ENCODE data around the gene LDHAL6B. TPM values are rescaled to one million over a fixed set of nuclear protein-coding genes. Genes with fewer than 3 reads are reported as not detected.
A peak's percentile ranks its signal among the peaks of the same experiment; 100 is the strongest.

Gene LDHAL6B
- total RNA-seq, 1 experiment from 2014 or later: not detected

DNA sequence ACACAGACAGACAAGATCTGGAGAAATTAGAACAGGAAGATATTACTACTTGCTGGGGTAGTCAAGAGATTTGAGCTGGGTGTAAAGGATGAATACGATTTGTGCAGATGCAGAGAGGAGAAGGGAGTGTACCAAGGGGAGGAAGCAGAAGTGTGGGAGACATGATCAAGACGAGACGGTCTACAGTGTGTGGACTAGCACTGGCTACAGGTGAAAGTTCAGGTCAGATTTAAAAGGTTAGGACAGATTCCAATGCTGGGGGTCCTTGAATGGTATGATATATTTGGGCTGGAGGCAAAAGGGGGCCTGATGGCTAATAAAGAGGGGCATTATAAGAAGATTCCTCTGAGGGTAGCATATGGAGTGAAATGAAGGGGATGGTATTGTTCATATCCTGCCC is 12.1 kb downstream of the LDHAL6B start:
- DNase-seq (ENCODE audit: low spot score): no peak

DNA sequence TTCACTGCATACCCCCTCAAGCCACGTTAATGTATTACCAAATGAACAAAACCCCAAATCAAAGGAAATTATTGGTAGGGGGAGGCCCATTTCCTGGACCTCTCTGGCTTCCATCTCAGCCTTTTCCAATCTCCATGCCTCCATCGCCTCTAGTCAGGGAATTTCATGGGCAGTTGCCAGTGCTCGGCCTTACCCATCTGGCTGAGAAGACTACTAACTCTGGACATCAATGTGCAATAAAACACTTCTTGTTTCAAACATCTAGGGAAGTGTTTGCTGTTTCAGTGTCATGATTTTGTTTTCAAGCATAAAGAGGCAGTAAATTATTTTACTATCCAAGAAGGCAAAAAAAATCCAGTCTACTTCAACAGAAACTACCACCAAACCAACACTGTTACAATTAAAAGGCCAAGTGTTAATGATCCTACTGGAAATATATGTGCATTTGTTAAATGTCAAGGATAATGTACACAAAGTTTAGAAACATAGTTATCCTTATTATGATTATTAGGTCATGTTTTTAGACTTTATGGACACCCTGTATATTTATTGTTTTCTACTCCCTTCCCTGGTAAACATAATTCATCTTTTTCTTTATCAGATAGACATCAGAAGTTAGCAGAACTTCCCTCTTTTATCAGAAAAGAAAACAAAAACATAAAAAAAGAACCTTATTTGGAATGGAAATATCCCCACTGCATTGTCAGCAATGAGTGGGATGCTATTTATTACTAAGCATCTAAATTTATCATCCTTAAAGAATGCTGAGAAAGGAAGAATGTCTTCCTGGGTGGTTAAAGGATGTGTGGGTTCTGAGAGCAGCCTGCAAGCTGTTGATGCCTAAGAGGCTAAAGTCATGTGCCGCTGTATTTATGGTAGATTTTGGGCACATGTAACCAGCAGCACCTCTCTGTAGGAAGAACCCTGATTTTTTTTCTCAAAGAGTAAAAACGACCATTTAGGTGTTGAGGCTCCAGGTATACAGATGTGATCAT is 15.2 kb downstream of the LDHAL6B start:
- DNase-seq (ENCODE audit: low spot score): peak; percentile 21

DNA sequence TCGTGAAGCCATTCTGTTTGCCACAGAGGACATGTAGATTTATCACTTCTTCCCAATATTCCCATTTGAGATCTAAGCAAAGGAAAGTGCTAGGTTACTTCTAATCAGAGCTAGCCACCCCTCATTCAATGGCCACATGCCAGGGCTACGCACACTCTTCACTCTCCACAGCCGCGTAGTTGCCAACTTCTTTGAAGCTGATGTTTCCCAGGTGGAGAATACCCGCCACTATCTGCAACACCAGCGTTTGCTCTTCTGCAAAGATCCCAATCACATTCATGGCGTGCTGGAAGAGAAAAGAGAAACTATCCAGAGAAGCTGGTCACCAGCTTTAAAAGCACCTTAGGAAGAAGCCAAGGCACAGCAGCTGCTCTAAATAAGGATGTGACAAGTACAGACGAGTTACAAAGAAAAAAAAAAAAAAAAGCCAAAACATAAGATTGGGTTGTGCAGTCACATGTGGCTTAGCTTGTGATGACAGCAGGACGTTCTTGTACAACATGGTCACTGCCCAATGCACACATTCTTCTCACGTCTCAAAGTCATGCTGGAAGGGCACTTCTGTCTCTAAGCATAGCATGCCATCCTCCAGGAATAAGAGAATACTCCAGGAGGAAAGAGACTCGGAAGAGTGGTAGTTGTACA is 16.4 kb downstream of the LDHAL6B start:
- DNase-seq (ENCODE audit: low spot score): no peak

DNA sequence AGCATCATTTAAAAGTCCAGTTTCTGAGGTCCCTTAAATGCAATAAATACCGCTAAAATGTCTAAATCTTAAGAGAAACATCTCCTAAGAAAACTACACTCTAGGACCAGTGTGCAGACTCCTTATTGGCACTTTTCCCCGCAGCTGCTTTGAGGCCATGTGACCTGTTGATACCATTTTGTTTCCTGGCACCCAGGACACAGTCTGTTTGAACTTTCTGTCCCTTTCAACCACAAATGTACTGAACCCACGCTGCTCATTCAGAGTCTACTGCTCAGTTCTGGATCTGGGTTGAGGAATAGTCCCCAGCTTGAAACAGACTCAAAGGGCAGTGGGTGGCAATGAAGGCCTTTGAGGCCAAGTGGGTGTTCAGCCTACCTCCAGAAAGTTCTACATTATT is 17.1 kb downstream of the LDHAL6B start:
- no peak for DNase-seq (ENCODE audit: low spot score)

GRCh38 chr15:59224474-59224873 is 17.8 kb downstream of the LDHAL6B start:
- no peak for DNase-seq (ENCODE audit: low spot score)

GRCh38 chr15:59227021-59227420 is 20.4 kb downstream of the LDHAL6B start:
- no peak for DNase-seq (ENCODE audit: low spot score)

DNA sequence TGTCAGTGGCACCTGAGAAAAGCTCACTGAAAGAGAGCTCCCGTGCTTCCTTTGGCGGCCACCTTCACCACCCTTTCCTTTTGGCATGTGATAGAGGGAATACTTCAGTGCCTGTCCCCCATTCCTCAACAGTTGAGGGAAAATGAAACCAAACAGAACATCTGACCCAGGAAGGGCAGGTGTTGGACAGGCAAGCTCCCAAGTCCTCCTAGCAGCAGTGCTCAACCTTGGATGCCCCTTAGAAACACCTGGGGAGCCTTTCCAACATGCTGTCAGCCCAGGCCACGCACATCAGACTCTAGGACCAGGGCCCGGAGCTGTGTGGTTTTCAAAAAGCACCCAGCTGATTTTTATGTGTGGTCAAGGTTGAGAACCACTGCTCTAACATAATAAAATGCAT is 22.4 kb downstream of the LDHAL6B start:
- no peak for DNase-seq (ENCODE audit: low spot score)

DNA sequence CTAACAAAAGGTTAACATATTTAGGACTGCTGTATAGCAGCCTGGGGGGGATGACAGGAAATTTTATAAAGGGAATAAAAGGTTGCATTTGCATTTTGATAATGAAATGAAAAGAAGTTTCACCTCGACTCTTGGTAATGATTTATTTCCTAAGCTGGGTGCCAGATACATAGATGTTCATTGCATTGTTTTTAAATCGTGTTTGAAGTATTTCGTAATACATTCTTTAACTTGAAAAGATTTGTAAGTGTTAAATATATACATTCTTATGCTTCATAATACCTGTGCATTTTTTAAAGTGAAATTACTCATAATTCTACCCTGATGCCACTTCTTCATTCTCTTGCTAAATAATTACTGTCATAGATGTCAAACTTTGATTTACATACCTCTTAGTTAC is 22.8 kb downstream of the LDHAL6B start:
- DNase-seq (ENCODE audit: low spot score): no peak

- no peak for DNase-seq (ENCODE audit: low spot score)
These were observed 23.9 kb downstream of the LDHAL6B start for GRCh38 chr15:59230531-59231055.

GRCh38 chr15:59232476-59232875 is 25.8 kb downstream of the LDHAL6B start:
- DNase-seq (ENCODE audit: low spot score): no peak

- DNase-seq (ENCODE audit: low spot score): no peak
These were observed 29.8 kb downstream of the LDHAL6B start for GRCh38 chr15:59236394-59236793.

GRCh38 chr15:59237119-59237855 is 30.6 kb downstream of the LDHAL6B start:
- DNase-seq (ENCODE audit: low spot score): no peak

- no peak for DNase-seq (ENCODE audit: low spot score)
These were observed 31.3 kb downstream of the LDHAL6B start for GRCh38 chr15:59237924-59238331.

DNA sequence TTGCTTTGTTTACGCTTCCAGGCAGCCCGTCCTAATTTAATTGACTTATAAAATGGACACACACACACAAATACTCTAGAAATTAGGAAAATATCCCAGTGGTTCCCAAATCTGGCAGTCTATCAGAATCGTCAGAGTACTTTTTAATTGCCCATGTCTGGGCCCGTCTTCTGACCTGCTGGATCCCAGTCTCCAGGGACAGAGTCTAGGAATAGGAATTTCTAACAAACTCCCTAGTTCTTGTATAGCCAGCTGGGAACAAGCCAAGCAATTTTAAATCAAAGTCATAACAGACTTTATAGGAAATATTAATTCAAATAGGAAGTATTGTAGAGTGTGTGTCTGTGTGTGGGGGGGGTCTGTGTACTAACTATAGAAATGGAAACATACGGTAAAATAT is 33.4 kb downstream of the LDHAL6B start:
- DNase-seq (ENCODE audit: low spot score): no peak

DNA sequence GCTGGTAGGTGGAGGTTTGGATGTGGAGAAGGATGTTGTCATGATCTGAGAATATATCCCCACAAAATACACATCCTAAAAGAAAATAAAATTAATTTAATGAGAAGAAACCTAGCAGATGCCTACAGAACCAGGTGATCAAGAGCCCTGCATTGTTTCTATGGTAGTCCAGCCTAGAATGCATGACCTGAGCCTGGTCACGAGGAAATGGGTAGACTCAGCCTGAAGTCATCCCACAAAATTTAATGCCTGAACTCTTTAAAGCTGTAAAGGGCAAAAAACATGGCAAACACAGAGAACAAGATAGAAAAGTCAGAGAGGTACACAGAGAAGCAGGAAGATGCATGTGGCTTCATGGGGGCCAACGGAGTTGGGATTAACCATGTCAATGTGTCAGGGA is 36.0 kb downstream of the LDHAL6B start:
- no peak for DNase-seq (ENCODE audit: low spot score)

DNA sequence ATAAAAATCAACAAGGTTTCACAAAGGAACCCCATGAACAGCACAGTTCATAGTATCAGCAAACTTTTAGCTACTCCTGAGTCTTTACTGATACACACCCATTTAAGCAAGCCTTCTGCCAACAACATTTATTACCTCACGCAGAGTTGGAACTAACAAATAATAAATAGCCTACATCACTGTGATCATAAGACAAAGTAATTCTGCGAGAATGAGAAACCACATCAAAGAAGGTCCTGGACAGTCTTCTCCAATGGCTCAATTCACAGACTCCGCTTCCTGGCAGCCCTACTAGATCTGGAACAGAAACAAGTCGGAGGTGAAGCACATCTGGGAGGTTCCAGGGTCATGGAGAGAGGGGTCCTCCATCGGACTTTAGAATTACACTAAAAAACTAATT is 37.0 kb downstream of the LDHAL6B start:
- DNase-seq (ENCODE audit: low spot score): no peak

GRCh38 chr15:59244337-59244736 is 37.7 kb downstream of the LDHAL6B start:
- no peak for DNase-seq (ENCODE audit: low spot score)

- DNase-seq (ENCODE audit: low spot score): no peak
These were observed 38.9 kb downstream of the LDHAL6B start for GRCh38 chr15:59245559-59245958.

DNA sequence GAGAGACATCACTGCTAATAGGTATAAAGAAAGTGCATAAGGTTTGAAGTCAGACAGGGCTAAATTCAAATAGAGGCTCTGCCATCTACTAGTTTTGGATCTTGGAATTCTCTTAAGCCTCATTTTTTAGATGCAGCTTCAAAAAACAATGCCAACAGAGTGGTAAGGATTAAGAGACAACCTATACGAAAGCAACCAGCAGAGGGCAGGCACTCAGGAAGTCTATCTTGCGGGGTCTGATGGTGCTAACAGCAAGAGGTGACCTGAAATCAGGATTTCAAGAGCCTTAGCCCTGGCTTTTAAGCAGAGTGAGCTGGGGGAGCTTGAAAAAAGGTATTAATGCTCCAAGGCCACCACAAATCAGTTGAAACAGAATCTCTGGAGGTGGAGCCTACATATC is 40.7 kb downstream of the LDHAL6B start:
- DNase-seq (ENCODE audit: low spot score): peak; percentile 68

- DNase-seq (ENCODE audit: low spot score): no peak
These were observed 43.2 kb downstream of the LDHAL6B start for GRCh38 chr15:59249816-59250215.

- no peak for DNase-seq (ENCODE audit: low spot score)
These were observed 43.6 kb downstream of the LDHAL6B start for GRCh38 chr15:59250249-59250648.
